ENCODE measurements around the gene NEMP1.

NEMP1 gene

DNA sequence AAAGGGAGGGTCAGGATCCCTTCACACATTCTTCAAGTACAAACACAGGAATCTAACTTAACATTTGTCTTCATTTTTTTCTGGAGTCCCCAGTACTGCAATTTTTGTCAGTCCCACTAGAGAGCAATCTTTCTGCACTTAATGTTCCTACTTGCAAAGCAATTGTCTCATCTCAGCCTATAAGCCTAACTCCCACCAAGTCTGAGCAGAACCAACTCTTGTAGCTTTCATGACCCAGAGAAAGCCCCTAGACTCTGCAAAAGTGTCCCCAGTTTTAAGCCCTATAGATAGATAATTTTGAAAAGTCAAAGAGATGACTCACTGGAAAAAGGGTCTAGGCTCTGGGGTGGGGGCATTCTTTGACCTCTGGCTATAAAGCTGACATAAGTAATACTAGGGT lies 70.4 kb downstream of the NEMP1 start:
- no peak for DNase-seq (ENCODE audit: extremely low read depth, insufficient read length)
- H3K4me3 ChIP-seq (replicated peaks; ENCODE audit: low read depth, low read length) = no peak overlapping the region
- TF ChIP-seq CTCF (IDR thresholded peaks at IDR 0.05; ENCODE audit: insufficient read depth, low read length, poor library complexity, severe bottlenecking) = peak; percentile 66
- peaks cover 6% of the 10 kb centered on the region for H3K36me3 ChIP-seq (ENCODE audit: control insufficient read depth, insufficient read depth, low read length)
- no peaks in the 10 kb centered on the region for H3K27me3 ChIP-seq (replicated peaks; ENCODE audit: control insufficient read depth, insufficient read depth, low read length)

DNA sequence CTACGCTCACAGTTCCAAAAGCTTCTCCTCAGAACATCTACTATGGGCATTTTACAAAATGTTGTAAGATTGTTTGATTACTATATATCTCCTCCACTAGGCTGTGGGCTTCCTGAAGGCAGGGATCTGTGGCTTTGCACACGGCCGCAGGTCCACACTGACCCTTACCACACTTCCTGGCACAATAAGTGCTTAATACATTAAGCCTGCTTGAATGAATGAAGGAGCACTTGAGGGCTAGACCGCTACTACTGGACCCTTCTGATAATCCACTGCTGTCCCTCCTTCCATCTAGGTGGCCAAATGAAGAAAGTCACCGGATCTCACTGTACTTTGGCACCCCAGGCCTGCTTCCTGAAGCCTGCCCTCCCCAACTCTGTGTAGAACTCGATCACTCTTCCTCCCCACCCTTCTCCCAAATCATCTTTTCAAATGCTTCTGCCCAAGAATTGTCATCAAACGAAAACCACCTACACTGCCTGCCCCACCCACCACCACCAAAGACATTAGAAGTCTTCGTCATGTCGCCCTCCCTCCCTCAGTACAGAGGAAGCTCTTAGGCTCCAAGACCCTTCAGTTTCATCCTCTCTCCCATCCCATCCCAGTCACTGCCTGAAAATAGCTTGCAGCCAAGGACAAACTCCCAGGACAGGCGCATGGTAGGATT lies 71.6 kb downstream of the NEMP1 start:
- H3K27me3 ChIP-seq (replicated peaks; ENCODE audit: control insufficient read depth, insufficient read depth, low read length) = no peaks in the 10 kb centered on the region
- DNase-seq (ENCODE audit: extremely low read depth, insufficient read length) = no peak
- TF ChIP-seq CTCF (IDR thresholded peaks at IDR 0.05; ENCODE audit: insufficient read depth, low read length, poor library complexity, severe bottlenecking) = no peak
- peak overlapping the region; percentile 54 for H3K4me3 ChIP-seq (replicated peaks; ENCODE audit: low read depth, low read length)
- peaks cover 11% of the 10 kb centered on the region for H3K36me3 ChIP-seq (ENCODE audit: control insufficient read depth, insufficient read depth, low read length)

- TF ChIP-seq CTCF (IDR thresholded peaks at IDR 0.05; ENCODE audit: insufficient read depth, low read length, poor library complexity, severe bottlenecking) = peak; percentile 63
- peak; percentile 77 for DNase-seq (ENCODE audit: extremely low read depth, insufficient read length)
- H3K4me3 ChIP-seq (replicated peaks; ENCODE audit: low read depth, low read length) = peak within 1 kb of the TSS; percentile 80
Measured at GRCh38 chr12:57005980-57006808, 72.4 kb downstream of the NEMP1 start, which contains the start of gene ZBTB39. Gene ZBTB39 (minus strand): TSS chr12:57006546. CDS start chr12:57004917, 1,629 bp downstream.

More at GRCh38 chr12:57005980-57006808, 72.4 kb downstream of the NEMP1 start, which contains the start of gene ZBTB39:
- peaks cover 12% of the 10 kb centered on the region for H3K36me3 ChIP-seq (ENCODE audit: control insufficient read depth, insufficient read depth, low read length)
- no peaks in the 10 kb centered on the region for H3K27me3 ChIP-seq (replicated peaks; ENCODE audit: control insufficient read depth, insufficient read depth, low read length)
